ENCODE data around the gene NRF1.

Gene NRF1

DNA sequence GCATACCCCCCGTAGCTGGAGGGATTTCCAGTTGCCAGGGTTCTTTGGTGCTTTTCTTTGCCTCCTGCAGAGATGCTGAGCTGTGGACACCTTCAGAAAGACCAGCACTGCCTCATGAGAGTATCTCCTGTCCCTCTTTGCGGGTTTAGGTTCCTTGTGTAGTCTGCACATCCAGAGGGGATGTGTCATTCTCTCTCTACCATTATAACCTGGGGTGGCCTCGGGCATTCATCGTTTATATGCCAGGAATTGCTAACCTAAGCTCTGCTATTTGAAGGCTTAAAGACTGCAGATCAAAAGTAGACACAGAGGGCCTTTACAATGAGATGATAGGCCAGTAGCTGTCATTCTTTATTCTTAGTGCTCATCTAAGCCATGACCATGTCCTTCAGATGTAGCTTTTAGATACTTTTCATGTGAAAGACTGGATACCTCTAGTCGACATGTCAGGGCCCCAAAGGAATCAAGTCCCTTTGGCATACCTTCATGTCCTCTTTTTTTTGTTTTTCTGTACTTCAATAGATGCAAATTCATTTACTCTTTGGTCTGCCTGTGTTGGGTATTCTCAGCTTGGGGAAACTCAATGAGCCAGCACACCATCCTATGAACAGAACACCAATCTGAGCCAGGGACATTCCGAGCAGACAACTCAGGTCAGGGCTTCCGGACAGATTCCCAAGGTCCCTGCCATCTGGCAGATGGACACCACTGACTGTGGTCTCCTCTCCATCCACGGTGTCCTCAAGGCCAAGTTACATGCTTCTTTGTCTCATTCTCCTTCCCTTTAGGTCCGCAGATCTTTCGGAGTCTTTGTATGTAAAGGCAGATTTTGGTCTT is 129.3 kb downstream of the NRF1 start:
- H3K4me3 ChIP-seq (ENCODE audit: low read depth, low read length): no peak overlapping the region
- no peak for DNase-seq (ENCODE audit: low read depth)
- no peak for TF ChIP-seq CTCF (IDR thresholded peaks at IDR 0.05; ENCODE audit: low read depth, low read length, missing control alignments)

- no peak overlapping the region for H3K4me3 ChIP-seq (ENCODE audit: low read depth, low read length)
- no peak for DNase-seq (ENCODE audit: low read depth)
- TF ChIP-seq CTCF (IDR thresholded peaks at IDR 0.05; ENCODE audit: low read depth, low read length, missing control alignments): no peak
These were observed 130.3 kb downstream of the NRF1 start for GRCh38 chr7:129741743-129742213.

DNA sequence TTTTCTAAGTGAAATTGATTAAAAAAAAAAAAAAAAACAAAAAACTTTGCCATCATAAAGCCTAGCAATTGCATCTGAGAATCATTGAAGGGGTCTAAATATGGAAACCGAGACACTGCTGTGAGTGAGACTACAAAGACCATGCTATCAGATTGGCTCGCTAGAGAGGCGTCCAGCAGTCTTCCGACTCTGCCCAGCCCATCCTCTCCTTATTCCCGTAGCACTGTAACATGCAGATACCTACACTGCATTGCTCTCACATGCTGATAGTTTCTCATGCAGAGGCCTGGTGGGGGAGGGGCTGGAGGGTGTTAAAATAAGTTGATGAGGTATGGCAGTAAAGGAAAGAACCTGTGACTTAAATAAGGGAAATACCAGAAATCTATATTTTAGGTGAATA is 130.7 kb downstream of the NRF1 start:
- no peak for TF ChIP-seq CTCF (IDR thresholded peaks at IDR 0.05; ENCODE audit: low read depth, low read length, missing control alignments)
- DNase-seq (ENCODE audit: low read depth): no peak
- H3K4me3 ChIP-seq (ENCODE audit: low read depth, low read length): no peak overlapping the region

DNA sequence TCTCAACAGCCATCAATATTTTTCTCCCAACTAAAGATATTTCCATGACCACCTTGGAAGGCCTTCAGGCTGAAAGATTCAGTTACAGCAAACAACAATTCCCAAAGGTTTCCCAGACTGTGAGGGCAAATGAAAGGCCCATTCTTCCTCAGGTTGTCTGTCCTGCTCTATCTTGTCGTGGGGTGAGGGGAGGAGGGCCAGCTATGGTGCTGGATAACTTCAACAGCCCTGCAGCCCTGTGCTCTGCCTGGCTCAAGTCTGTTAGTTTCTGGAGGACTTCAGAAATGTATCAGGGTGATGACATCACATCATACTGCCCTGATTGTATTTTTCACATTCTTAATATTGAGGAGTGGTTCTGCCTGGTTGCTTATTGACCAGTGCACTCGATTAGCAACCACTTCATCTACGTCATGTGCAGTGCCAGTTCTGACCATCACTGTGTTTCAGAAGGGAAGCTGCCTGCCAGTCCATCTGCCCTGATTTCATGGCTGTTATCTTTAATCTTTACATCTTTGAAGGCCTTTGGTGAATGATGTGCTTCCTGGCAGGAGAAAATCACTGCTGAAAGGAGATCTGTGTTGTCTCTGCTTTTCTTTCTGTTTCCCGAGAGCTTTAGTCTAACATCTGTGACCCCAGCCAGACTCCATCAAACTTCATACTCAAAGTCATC is 135.5 kb downstream of the NRF1 start:
- no peak for DNase-seq (ENCODE audit: low read depth)
- TF ChIP-seq CTCF (IDR thresholded peaks at IDR 0.05; ENCODE audit: low read depth, low read length, missing control alignments): no peak

GRCh38 chr7:129748356-129749109 is 137.0 kb downstream of the NRF1 start:
- H3K4me3 ChIP-seq (ENCODE audit: low read depth, low read length): no peak overlapping the region
- no peak for DNase-seq (ENCODE audit: low read depth)
- no peak for TF ChIP-seq CTCF (IDR thresholded peaks at IDR 0.05; ENCODE audit: low read depth, low read length, missing control alignments)

More for the DNA sequence above, 135.5 kb downstream of the NRF1 start:
- H3K4me3 ChIP-seq (ENCODE audit: low read depth, low read length): no peak overlapping the region

GRCh38 chr7:129750091-129750490 is 138.6 kb downstream of the NRF1 start:
- H3K4me3 ChIP-seq (ENCODE audit: low read depth, low read length): no peak overlapping the region
- TF ChIP-seq CTCF (IDR thresholded peaks at IDR 0.05; ENCODE audit: low read depth, low read length, missing control alignments): no peak
- no peak for DNase-seq (ENCODE audit: low read depth)

Data from GM12864 (cell line).